Midbrain (tissue), 1 donor: ENCODE measurements around the gene VPS39.
A peak's percentile ranks its signal among the peaks of the same experiment; 100 is the strongest.

ENCODE experiments used
- DNase-seq: peaks from one replicate; lab custom pipeline; 2025; lab: John Stamatoyannopoulos, UW

The VPS39 gene

GRCh38 chr15:42201801-42202200, 6.3 kb downstream of the VPS39 start:
- DNase-seq: no peak

DNA sequence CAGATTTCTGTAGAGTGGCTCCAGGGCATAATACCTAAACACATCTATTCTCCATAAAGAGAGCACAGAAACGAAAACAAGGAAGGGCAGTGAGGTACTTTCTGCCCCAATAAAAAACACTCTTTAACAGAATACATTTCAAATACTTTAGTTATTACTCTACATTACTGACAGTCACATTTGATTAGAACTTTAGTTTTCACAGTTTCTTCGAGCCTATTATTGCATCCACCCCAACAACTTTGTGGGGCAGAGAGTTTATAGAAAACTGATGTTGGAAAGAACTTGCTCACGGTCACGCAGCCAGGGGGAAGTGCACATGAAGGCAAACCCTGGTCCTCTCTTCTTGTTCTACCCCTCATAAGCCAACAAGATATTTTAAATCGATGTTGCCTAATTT, 9.0 kb downstream of the VPS39 start:
- DNase-seq: no peak

DNA sequence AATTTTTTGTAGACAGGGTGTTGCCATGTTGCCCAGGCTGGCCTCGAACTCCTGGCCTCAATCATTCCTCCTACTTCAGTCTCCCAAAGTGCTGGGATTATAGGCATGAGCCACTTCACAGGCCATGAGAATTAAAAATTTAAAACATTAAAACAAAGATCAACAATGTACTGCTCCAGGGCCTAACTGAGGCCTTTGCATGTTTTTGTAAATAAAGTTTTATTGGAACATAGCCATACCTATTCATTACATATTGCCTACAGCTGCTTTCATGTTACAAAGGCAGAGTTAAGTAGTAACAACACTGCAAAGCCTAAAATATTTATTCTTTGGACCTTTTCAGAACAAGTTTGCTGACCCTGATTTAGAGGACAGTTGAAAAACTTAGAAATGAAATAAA, 9.6 kb downstream of the VPS39 start:
- no peak for DNase-seq

GRCh38 chr15:42194513-42194912, 13.6 kb downstream of the VPS39 start:
- no peak for DNase-seq

DNA sequence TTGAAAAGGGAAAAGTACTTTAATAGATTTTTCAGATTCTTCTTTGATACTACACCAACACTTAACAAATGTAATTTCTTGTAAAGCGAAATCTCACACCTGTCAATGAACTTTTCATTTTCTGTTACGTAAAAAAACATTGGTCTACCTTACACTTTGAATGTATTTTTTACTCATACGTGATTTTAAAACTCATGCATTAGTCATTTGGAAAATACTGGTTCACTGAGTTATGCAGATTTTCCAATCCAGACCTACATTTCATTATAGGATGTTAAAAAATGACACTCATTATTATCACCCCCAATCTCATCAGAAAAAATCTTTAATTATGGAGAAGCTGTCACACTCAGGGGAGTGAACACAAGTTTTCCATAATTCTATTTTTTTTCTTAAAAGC, 14.7 kb downstream of the VPS39 start:
- no peak for DNase-seq

GRCh38 chr15:42191610-42192346, 16.3 kb downstream of the VPS39 start:
- DNase-seq: no peak

GRCh38 chr15:42190370-42190769, 17.7 kb downstream of the VPS39 start:
- no peak for DNase-seq

GRCh38 chr15:42185801-42186200, 22.3 kb downstream of the VPS39 start:
- no peak for DNase-seq

- DNase-seq: no peak
Measured at GRCh38 chr15:42184736-42185135, 23.4 kb downstream of the VPS39 start.

DNA sequence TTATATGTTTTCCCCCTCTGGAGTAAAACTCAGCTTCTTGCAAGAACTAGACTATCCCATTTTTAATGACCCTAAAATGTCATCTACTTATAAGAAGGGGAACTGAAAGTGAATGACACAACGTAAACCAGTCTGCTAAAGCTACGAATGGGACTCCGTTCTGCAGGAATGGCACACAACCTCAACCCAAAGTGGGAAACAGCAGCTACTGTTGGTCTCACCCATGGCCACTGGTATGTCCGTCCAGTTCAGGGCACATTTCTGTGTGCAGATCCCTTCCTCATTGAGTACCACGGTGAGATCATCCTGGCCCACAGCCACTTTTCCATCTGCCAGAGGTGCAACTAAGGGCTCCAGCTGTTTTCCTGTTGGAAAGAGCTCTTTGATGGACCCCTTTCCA, 23.8 kb downstream of the VPS39 start:
- DNase-seq: peak; percentile 7

- no peak for DNase-seq
Measured at GRCh38 chr15:42182961-42183360, 25.1 kb downstream of the VPS39 start.

- no peak for DNase-seq
Measured at GRCh38 chr15:42182328-42182886, 25.7 kb downstream of the VPS39 start.

- no peak for DNase-seq
Measured at GRCh38 chr15:42178056-42178455, 30.0 kb downstream of the VPS39 start.

DNA sequence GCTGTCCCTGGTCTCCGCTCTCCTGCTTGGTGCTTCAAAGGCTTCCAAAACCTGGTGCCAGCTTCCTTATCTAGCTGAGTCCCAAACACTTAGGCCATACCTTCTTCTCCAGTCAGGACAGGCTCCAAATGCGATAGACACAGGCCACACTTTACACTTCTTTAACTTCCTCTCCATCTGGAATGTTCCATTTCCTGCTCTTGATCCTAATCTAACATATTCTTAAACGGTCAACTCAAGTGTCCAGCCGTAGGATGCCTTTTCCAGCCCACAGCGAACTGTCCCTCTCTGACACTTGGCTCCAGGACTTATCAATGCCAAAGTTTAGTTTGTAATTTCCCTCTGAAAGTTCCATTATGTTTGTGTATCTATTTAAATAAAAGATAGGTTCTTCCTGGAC, 32.4 kb downstream of the VPS39 start:
- DNase-seq: no peak

GRCh38 chr15:42172475-42172874, 35.6 kb downstream of the VPS39 start:
- no peak for DNase-seq

DNA sequence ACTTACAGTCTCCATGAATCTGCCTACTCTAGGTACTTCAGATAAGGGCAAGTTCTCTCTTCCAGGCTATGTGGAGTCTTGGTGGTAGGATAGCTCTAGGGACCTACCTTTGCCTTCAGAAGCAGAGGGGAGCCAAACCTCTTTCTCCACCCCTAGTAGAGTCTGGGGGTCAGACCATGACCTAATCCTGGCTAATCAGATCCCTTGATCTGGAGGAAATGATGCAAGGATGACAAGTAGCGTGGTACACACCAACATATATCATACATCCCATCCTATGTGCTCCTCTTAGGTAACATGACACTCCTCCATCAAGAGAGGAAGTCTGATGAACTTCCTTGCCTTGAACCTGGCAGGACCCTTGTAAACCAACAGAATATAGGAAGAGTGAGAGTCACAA, 36.3 kb downstream of the VPS39 start:
- no peak for DNase-seq

DNA sequence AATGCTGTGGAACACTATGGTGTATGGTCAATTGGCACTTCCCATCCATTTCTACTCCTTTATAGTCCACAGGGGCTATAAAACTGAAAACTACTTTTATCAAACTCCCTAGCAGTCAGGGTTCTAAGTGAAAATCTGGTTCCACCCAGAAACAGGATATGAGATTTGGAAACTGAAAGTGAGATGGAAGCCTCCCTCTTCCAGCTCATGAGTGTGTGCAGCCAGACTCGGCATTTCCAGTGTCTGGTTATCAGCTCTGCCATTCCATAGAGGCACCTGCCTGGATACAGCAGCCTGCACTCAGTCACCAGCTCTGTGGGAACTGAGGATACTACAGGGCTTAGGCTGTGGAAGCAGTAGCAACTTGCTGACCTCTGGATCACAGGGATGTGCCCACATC, 37.0 kb downstream of the VPS39 start:
- DNase-seq: no peak

GRCh38 chr15:42166225-42166940, 41.7 kb downstream of the VPS39 start:
- no peak for DNase-seq

DNA sequence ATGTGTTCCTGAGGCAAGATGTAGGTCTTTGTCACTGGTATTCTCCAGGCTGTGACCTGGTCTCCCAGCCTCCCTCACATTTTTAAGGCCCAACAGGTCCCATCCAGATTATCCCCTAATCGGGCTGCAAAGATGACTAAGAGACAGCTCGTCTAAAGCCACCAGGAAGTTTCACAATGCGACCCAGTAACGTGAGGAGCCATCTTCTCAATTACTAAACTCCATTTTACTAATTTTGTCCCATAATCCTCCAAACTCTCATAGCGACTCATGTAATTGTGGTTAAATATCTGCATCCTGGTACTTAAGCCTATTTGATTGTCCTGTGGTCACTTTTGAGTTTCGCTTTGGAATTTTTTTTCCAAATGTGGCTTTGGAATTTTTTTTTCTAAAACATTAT, 43.0 kb downstream of the VPS39 start:
- DNase-seq: no peak

- DNase-seq: no peak
Measured at GRCh38 chr15:42163947-42164550, 44.1 kb downstream of the VPS39 start.

DNA sequence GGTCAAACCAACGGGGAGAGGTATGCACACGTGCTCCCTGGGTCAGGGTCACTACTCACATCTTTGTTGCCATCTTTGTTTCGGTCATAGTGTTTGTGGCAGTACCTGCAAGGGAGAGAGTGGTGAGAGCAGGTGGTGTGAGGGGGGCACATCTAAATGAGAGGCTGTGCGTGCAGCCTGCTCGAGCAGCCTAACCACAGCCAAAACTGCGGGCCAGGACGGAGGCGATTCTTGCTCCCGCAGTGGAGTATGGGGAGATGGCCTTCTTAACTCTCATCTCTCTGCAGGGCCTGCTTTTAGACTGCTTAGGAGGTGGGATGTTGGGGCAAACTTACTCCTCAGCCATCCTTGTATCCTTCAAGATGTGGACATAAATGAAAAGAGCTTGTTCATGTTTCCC, 44.8 kb downstream of the VPS39 start:
- no peak for DNase-seq

GRCh38 chr15:42160136-42160535, 48.0 kb downstream of the VPS39 start:
- DNase-seq: no peak
